SU-DHL-6 (cell line): ENCODE results near the gene COPS8.

ENCODE experiments used
- H2AFZ ChIP-seq: fragments of 200-600 bp; sonication (generic); 2 replicates; pipeline ENCODE4 v1.6.1; 2014; ENCODE audit warnings: low read depth, mild to moderate bottlenecking, moderate library complexity, mixed read lengths, antibody characterized with exemption, low read length; ENCODE audit not compliant: severe bottlenecking
- H3F3A ChIP-seq: fragments of 200-600 bp; shearing (Covaris generic); 2 replicates; pipeline ENCODE4 v1.6.0; 2016; ENCODE audit warnings: antibody characterized with exemption, mild to moderate bottlenecking; ENCODE audit not compliant: insufficient read depth
- H3K27ac ChIP-seq: fragments of 200-600 bp; sonication (generic); 2 replicates; pipeline ENCODE4 v1.5.1; 2016; ENCODE audit warnings: low read depth, mild to moderate bottlenecking, low read length, moderate library complexity, mixed read lengths
- H3K27me3 ChIP-seq: fragments of 200-600 bp; sonication (generic), shearing (Covaris generic); 2 replicates; pipeline ENCODE4 v1.6.0; 2014; ENCODE audit warnings: mild to moderate bottlenecking, low read length
- H3K36me3 ChIP-seq: fragments of 200-600 bp; sonication (generic); 2 replicates; pipeline ENCODE4 v1.6.1; 2014; ENCODE audit warnings: mild to moderate bottlenecking, low read length, mixed read lengths
- H3K4me2 ChIP-seq: fragments of 300-600, 200-600 bp; shearing (Covaris generic), sonication (generic); 2 replicates; pipeline ENCODE4 v1.6.0; 2014; ENCODE audit warnings: low read length, low read depth, mild to moderate bottlenecking; ENCODE audit not compliant: poor library complexity, severe bottlenecking
- H3K4me3 ChIP-seq: fragments of 200-600 bp; sonication (generic); 2 replicates; pipeline ENCODE4 v1.5.1; 2014; ENCODE audit warnings: antibody characterized with exemption, low read length, mild to moderate bottlenecking, mixed read lengths; ENCODE audit not compliant: insufficient read depth, poor library complexity, severe bottlenecking
- H3K79me2 ChIP-seq: fragments of 200-600 bp; sonication (generic); 2 replicates; pipeline ENCODE4 v1.6.1; 2014; ENCODE audit warnings: mild to moderate bottlenecking, low read length, moderate library complexity; ENCODE audit not compliant: insufficient read depth
- H3K9ac ChIP-seq: fragments of 200-600 bp; sonication (generic); 2 replicates; pipeline ENCODE4 v1.7.0; 2014; ENCODE audit warnings: mild to moderate bottlenecking, low read length
- H3K9me2 ChIP-seq: fragments of 200-600 bp; sonication (generic); replicated peaks from 2 replicates; pipeline ENCODE4 v1.6.1; 2014; ENCODE audit warnings: low read length; ENCODE audit not compliant: insufficient read depth
- H3K9me3 ChIP-seq: fragments of 200-600 bp; sonication (generic); 2 replicates; pipeline ENCODE4 v1.6.1; 2014; ENCODE audit warnings: low read length, mixed read lengths; ENCODE audit not compliant: insufficient read depth
- H4K20me1 ChIP-seq: fragments of 200-600 bp; sonication (generic); 2 replicates; pipeline ENCODE4 v1.6.1; 2014; ENCODE audit warnings: low read depth, mild to moderate bottlenecking, antibody characterized with exemption, low read length, moderate library complexity, mixed read lengths
- EZH2phosphoT487 ChIP-seq: fragments of 200-600 bp; sonication (generic), shearing (Covaris generic); conservative IDR thresholded peaks from 2 replicates; pipeline ENCODE4 v1.6.1; 2018; ENCODE audit warnings: mild to moderate bottlenecking, antibody characterized with exemption, low read length, moderate library complexity, mixed read lengths

The COPS8 gene

GRCh38 chr2:237149425-237149824 lies 63.7 kb downstream of the COPS8 start:
- Histone ChIP-seq H3K27ac (no peak overlapping the region), H3K9me3 (peaks cover 14% of the 10 kb centered on the region), H3K36me3 (no peaks in the 10 kb centered on the region), H3K9me2 (no peaks in the 10 kb centered on the region), H3K27me3 (no peaks in the 10 kb centered on the region), H2AFZ (no peak overlapping the region), H3K4me2 (no peak overlapping the region), H3K79me2 (no peaks in the 10 kb centered on the region), H4K20me1 (no peaks in the 10 kb centered on the region), H3K9ac (no peak overlapping the region), H3K4me3 (no peak overlapping the region), H3F3A (no peaks in the 10 kb centered on the region)
- no peak for TF ChIP-seq EZH2phosphoT487
